ENCODE data around the gene ITGA2B. TPM values are rescaled to one million over a fixed set of nuclear protein-coding genes. Genes with fewer than 3 reads are reported as not detected.
A peak's percentile ranks its signal among the peaks of the same experiment; 100 is the strongest.

Gene ITGA2B
- total and polyA plus RNA-seq, 8 donors, result under 0.01 to 2.4 (median 0.46) TPM; not detected in 3

DNA sequence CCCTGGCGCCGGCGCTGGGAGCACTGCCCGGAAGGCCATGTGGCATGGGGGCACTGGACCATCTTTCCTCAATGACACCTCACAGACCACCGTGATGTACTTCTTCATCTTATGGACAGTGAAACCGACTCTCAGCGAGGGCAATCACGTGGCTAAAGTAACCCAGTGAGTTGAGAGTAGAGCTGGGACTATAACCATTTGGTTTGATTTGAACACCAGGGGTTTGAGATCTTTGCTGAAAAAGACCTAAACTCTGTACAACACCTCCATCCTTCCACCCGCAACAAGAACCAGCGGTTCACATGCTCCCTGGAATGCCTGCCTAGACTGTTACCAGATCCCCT is 3.3 kb downstream of the ITGA2B start:
- WGBS, 5 donors, result 32 to 56% (median 40%) methylated on average over 6 to 10 of the region's 10 CpGs

DNA sequence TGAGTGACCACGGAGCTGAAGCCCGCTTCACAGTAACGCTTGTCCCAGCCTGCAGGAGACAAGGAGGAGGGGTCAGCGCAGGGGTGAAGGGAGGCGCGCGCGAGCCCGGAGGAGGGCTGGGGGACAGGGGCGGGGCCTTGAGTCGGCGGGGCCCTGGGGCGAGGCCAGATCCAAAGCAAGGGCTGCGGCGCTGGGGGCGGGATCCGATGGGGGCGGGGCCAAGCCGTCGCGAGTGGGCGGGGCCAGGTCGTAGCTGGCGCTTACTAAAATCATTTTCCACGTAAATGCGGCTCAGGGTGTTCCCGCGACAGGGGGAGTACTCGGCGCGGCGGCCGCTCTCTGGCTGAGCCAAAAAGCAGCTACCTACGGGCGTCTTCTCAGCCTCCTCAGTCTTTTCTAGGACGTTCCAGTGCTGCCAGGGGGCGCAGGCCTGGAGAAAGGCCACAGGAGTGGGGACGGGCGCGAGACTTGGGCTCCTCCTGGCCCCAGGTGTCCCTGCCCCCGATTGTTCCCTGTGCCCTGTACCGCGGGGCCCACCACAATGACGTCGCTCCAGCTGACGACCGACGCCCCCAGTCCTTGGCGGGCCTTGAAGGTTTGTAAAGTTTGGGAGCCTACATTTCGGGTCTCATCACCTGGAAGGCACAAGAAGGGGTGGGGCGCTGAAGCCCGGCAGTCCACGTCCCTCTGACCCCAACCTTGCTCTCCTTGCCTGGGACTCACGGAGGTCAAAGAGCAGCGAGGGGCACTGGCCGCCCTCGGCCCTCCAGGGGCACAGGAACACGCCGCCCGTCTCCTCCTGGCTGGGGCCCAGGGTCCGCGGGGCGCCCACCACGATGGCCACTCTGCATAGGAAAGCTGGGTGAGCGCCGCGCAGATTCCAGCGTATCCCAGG is 3.9 kb downstream of the ITGA2B start:
- peaks cover 0 to 32% (median 17%) of the 10 kb centered on the region in 3 donors for H3K27me3 ChIP-seq
- no peaks in the 10 kb centered on the region for H3K9me3 ChIP-seq
- peak; percentile 85 to 95 for DNase-seq
- peak overlapping the region in 1 of 5 donors; percentile 69 for H3K27ac ChIP-seq
- intact Hi-C loops (cut with DNase I; ENCODE audit: low total_unique reads), result no loop called here
- TF ChIP-seq, protein P1, sequence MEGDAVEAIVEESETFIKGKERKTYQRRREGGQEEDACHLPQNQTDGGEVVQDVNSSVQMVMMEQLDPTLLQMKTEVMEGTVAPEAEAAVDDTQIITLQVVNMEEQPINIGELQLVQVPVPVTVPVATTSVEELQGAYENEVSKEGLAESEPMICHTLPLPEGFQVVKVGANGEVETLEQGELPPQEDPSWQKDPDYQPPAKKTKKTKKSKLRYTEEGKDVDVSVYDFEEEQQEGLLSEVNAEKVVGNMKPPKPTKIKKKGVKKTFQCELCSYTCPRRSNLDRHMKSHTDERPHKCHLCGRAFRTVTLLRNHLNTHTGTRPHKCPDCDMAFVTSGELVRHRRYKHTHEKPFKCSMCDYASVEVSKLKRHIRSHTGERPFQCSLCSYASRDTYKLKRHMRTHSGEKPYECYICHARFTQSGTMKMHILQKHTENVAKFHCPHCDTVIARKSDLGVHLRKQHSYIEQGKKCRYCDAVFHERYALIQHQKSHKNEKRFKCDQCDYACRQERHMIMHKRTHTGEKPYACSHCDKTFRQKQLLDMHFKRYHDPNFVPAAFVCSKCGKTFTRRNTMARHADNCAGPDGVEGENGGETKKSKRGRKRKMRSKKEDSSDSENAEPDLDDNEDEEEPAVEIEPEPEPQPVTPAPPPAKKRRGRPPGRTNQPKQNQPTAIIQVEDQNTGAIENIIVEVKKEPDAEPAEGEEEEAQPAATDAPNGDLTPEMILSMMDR (IDR thresholded peaks at IDR 0.05), result no peak
- no peak for TF ChIP-seq POLR2A (IDR thresholded peaks at IDR 0.05)
- peak in 1 of 3 donors; percentile 21 for TF ChIP-seq POLR2AphosphoS5 (IDR thresholded peaks at IDR 0.05)
- TF ChIP-seq EP300 (IDR thresholded peaks at IDR 0.05), result no peak
- no peaks in the 10 kb centered on the region for H3K36me3 ChIP-seq
- 1 to 6% (median 5%) methylated on average over 39 to 68 of the region's 68 CpGs for WGBS, 5 donors
- H3K4me3 ChIP-seq, result peak overlapping the region; percentile 49 to 58 (median 54)
- peaks cover 8 to 25% (median 20%) of the 10 kb centered on the region in 4 donors for H3K4me1 ChIP-seq

More for the DNA sequence above, 3.3 kb downstream of the ITGA2B start:
- Histone ChIP-seq H3K27ac (peak overlapping the region in 1 of 5 donors; percentile 69), H3K4me3 (peak overlapping the region; percentile 49 to 58 (median 54)), H3K4me1 (peaks cover 8 to 25% (median 20%) of the 10 kb centered on the region in 4 donors), H3K36me3 (no peaks in the 10 kb centered on the region), H3K27me3 (peaks cover 0 to 32% (median 17%) of the 10 kb centered on the region in 3 donors), H3K9me3 (no peaks in the 10 kb centered on the region)
- TF ChIP-seq, protein P1 (IDR thresholded peaks at IDR 0.05), result no peak
- TF ChIP-seq POLR2A (IDR thresholded peaks at IDR 0.05), result no peak
- no peak for TF ChIP-seq EP300 (IDR thresholded peaks at IDR 0.05)
- no peak for TF ChIP-seq POLR2AphosphoS5 (IDR thresholded peaks at IDR 0.05)
- intact Hi-C loops (cut with DNase I; ENCODE audit: low total_unique reads), result no loop called here
- no peak for DNase-seq

DNA sequence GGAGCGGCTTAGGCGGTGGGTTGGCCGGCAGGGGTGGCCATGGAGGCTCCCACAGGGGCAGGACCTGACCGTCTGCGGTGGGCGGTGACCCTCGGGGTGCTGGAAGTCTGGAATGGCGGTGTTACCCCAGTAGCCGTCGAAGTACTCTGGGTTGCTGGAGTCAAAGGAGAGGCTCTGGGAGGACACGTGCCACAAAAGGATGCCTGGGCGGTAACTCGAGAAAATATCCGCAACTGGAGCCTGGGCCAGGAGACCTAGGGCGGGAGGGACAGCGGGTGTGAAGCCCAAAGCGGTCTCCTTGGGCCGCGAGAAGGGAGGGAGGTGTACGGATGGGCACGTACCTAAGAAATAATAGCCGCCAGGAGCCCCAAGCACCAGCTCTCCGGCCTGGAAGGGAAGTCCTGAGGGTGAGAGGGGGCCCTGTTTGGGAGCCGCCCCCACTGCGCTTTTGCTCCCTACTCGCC is 4.6 kb downstream of the ITGA2B start:
- WGBS, 5 donors, result 4 to 11% (median 7%) methylated on average over 23 to 26 of the region's 26 CpGs
- Histone ChIP-seq H3K27ac (peak overlapping the region in 1 of 5 donors; percentile 69), H3K9me3 (no peaks in the 10 kb centered on the region), H3K36me3 (no peaks in the 10 kb centered on the region), H3K27me3 (peaks cover 0 to 32% (median 17%) of the 10 kb centered on the region in 3 donors), H3K4me1 (peaks cover 8 to 25% (median 20%) of the 10 kb centered on the region in 4 donors), H3K4me3 (peak overlapping the region; percentile 49 to 58 (median 54))
- intact Hi-C loops (cut with DNase I; ENCODE audit: low total_unique reads), result no loop called here
- peak in 1 of 2 donors; percentile 48 for DNase-seq
- TF ChIP-seq POLR2A (IDR thresholded peaks at IDR 0.05), result no peak
- TF ChIP-seq POLR2AphosphoS5 (IDR thresholded peaks at IDR 0.05), result no peak
- TF ChIP-seq, protein P1 (IDR thresholded peaks at IDR 0.05), result no peak

DNA sequence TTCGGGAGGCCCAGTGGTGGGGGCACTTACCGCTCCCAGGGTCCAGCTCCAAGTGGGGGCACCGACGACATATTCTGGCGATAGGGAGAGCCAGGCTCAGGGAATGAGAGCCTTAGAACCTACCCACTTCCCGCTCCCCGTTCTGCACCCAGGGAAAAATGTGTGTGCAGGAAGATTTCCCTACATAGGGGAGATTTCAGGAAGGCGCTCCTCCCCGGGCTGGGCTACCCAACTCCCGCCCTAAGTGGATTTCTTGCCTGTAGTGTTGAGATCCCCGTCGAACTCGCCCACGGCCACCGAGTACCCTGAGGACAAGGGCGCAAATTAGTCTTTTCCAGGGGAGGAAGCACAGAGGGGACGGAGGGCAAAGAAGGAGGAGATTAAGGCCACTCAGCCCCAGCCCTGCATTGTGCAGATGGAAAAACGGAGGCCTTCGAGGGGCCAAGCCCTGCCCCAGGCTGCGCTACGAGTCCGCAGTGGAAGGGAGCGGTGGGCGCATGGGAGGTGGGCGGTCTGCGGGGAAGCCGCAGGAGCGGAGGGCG is 5.1 kb downstream of the ITGA2B start:
- peaks cover 8 to 25% (median 20%) of the 10 kb centered on the region in 4 donors for H3K4me1 ChIP-seq
- no peak for TF ChIP-seq POLR2A (IDR thresholded peaks at IDR 0.05)
- TF ChIP-seq EP300 (IDR thresholded peaks at IDR 0.05), result no peak
- TF ChIP-seq, protein P1 (IDR thresholded peaks at IDR 0.05), result no peak
- TF ChIP-seq POLR2AphosphoS5 (IDR thresholded peaks at IDR 0.05), result no peak
- H3K36me3 ChIP-seq, result no peaks in the 10 kb centered on the region
- no peak overlapping the region for H3K27ac ChIP-seq
- no peaks in the 10 kb centered on the region for H3K9me3 ChIP-seq
- intact Hi-C loops (cut with DNase I; ENCODE audit: low total_unique reads), result no loop called here
- peaks cover 0 to 32% (median 17%) of the 10 kb centered on the region in 3 donors for H3K27me3 ChIP-seq
- peak overlapping the region in 3 of 4 donors; percentile 53 to 58 (median 54) for H3K4me3 ChIP-seq
- no peak for DNase-seq
- 19 to 44% (median 22%) methylated on average over 28 to 29 of the region's 29 CpGs for WGBS, 5 donors

All from stomach (tissue), 9 donors.